Cardiac muscle cell (in vitro differentiated cells and primary cell): ENCODE results near the gene VEZF1. TPM values are rescaled to one million over a fixed set of nuclear protein-coding genes. Genes with fewer than 3 reads are reported as not detected.
A peak's percentile ranks its signal among the peaks of the same experiment; 100 is the strongest.

Source experiments
- DNase-seq, 2 donors: peaks; one replicate each; pipeline versions ENCODE4 v3.0.0 to v3.0.0-alpha.2; 2010 to 2017; ENCODE audit warnings: low read depth in 1 of 2, low spot score in 1 of 2
- H3K27ac ChIP-seq: fragments of 200-600 bp; sonication (generic); 2 replicates; pipeline ENCODE4 v1.5.1; 2016
- H3K27me3 ChIP-seq: fragments of 200-600 bp; sonication (generic); 2 replicates; pipeline ENCODE4 v1.6.0; 2016; ENCODE audit warnings: control low read depth
- H3K36me3 ChIP-seq: fragments of 200-600 bp; sonication (generic); 2 replicates; pipeline ENCODE4 v1.5.1; 2016; ENCODE audit warnings: control low read depth
- H3K4me1 ChIP-seq: fragments of 200-600 bp; sonication (generic); 2 replicates; pipeline ENCODE4 v1.8.1; 2017; ENCODE audit warnings: low read depth, mild to moderate bottlenecking, mixed run types
- H3K4me3 ChIP-seq: fragments of 200-600 bp; sonication (generic); 2 replicates; pipeline ENCODE4 v1.5.1; 2016; ENCODE audit warnings: mild to moderate bottlenecking
- H3K9me3 ChIP-seq: fragments of 200-600 bp; sonication (generic); 2 replicates; pipeline ENCODE4 v1.5.1; 2017; ENCODE audit warnings: low read depth, mild to moderate bottlenecking, control low read depth
- CTCF ChIP-seq: IDR thresholded peaks from 2 replicates; pipeline ENCODE4 v1.5.1; 2012; ENCODE audit warnings: low read depth, mild to moderate bottlenecking, low read length
- polyA plus RNA-seq: library from polyadenylated mRNA; unstranded; fragments of >200 nt; fragmentation: Nextera tagmentation; extraction: Ambion mirVana; gene quantifications from 2 replicates; pipeline ENCODE4 v1.2.1, GENCODE V29; 2016
- total RNA-seq: library from RNA; depleted of rRNA; stranded (reverse); fragments of >200 nt; gene quantifications from 2 replicates; pipeline ENCODE4 v1.2.3, GENCODE V29; 2016

The VEZF1 gene
- total and polyA plus RNA-seq, 2 experiments from 2014 or later: 18.5 to 37.3 TPM

DNA sequence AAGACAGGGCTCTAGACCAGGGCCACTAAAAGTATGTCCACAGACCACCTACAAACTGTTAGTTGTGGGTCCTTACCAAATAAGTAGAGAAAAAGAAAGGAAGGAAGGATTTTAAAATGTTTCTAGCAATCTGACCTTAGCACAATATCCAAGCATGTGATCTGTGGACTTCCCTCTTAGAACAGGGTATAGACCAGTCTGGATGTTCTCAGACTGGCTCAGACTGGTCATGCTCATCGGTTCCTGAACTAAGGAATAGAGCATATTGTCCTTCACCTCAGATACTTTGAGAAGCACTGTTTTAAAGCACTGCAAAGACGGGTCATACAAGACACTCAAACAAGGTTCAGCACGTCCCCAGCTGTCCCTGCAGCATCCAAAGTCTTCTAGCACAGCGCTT is 58.7 kb downstream of the VEZF1 start:
- Histone ChIP-seq H3K27ac (no peak overlapping the region), H3K36me3 (no peaks in the 10 kb centered on the region), H3K4me3 (no peak overlapping the region), H3K4me1 (peaks cover 5% of the 10 kb centered on the region), H3K9me3 (no peaks in the 10 kb centered on the region), H3K27me3 (no peaks in the 10 kb centered on the region)
- DNase-seq: no peak
- no peak for TF ChIP-seq CTCF

- no peaks in the 10 kb centered on the region for H3K9me3 ChIP-seq
- no peak for DNase-seq
- H3K27ac ChIP-seq: no peak overlapping the region
- no peak for TF ChIP-seq CTCF
- H3K4me1 ChIP-seq: peaks cover 5% of the 10 kb centered on the region
- no peak overlapping the region for H3K4me3 ChIP-seq
- no peaks in the 10 kb centered on the region for H3K36me3 ChIP-seq
- H3K27me3 ChIP-seq: no peaks in the 10 kb centered on the region
Observed at GRCh38 chr17:57928928-57929327, 59.1 kb downstream of the VEZF1 start.

DNA sequence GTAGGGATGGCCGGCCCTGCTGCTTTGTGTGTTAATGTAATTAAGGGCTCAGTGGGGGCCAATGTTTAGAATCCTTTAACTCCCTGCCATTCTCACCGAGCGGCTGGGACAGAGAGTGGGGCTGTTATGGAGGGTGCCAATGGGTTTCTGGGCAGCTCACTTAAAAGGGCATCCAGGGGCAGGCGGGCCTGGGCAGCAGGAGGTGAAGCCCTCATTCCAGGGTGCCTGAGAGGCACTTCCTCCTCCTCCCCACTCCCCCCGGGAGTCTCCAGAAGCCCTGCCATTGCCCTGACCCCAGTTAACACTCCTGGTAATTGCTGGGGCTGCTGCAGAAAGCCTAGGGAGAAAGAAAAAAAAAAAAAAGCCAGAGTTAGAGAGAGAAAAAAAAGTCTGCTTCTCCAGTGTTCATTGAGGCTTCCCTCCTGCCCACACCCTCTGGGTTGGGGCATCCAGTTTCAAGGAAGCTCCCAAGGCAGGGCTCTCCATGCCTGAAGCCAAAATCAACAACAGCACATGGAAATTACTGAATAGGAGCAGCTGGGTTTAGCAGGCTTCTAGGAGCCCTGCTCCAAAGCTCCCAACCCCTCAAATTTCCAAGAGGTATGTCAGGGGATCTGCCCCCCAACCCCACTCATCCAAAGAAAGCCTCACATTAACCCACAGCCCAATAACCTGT is 60.9 kb downstream of the VEZF1 start:
- no peaks in the 10 kb centered on the region for H3K9me3 ChIP-seq
- peak in 1 of 2 donors; percentile 72 for DNase-seq
- no peak for TF ChIP-seq CTCF
- no peaks in the 10 kb centered on the region for H3K27me3 ChIP-seq
- H3K4me3 ChIP-seq: no peak overlapping the region
- H3K27ac ChIP-seq: no peak overlapping the region
- H3K4me1 ChIP-seq: peaks cover 5% of the 10 kb centered on the region
- no peaks in the 10 kb centered on the region for H3K36me3 ChIP-seq

DNA sequence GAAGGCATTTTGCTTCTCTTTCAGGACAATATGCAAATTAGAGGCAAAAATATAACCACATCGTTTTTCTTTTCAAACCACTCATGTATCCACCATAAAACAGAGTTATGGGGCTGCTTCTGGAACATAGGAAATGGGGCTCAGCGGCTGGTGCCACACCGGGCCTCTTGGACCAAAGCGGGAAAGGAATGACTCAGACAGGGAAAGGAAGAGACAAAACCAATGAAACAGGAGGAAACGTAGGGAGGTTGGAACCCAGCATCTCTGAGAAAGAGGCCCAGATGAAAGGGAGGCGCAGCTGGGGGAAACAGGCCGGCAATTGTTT is 61.4 kb downstream of the VEZF1 start:
- TF ChIP-seq CTCF: no peak
- H3K27me3 ChIP-seq: no peaks in the 10 kb centered on the region
- H3K9me3 ChIP-seq: no peaks in the 10 kb centered on the region
- H3K4me1 ChIP-seq: peaks cover 5% of the 10 kb centered on the region
- H3K27ac ChIP-seq: no peak overlapping the region
- no peaks in the 10 kb centered on the region for H3K36me3 ChIP-seq
- no peak overlapping the region for H3K4me3 ChIP-seq
- DNase-seq: no peak

DNA sequence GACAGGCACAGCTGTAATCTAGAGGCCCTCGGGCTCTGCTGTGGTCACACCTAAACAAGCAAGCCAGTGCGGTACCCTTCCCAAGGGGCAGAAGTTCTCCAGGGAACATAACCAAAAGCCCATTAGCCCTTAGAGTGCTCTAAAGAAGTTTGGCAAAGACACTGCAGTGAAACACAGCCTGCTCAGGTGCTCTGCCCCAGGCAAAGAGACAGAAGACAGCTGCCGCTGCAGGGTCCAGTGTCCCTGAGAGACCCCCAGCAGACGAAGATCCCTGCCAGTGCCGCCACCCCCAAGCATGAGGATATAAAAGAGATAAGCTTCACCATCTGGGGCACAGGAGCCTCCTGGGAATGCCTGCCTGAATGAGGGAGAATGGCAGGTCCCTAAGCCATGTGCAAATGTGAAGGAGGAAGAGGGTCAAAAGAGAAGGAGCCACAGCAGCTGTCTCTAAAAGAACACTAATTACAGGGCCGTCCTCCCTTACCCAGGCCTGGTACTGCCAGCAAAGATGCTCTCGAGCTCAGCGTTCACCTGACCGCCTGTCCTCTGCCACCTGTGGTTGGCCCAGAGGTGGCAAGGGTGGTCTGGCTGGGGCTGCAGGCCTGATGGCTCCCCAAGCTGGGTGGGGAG is 62.6 kb downstream of the VEZF1 start:
- Histone ChIP-seq H3K4me1 (peaks cover 5% of the 10 kb centered on the region), H3K9me3 (no peaks in the 10 kb centered on the region), H3K27ac (no peak overlapping the region), H3K36me3 (no peaks in the 10 kb centered on the region), H3K27me3 (no peaks in the 10 kb centered on the region), H3K4me3 (no peak overlapping the region)
- TF ChIP-seq CTCF: no peak
- no peak for DNase-seq
